GM23248 (cell line): Measurements from ENCODE around the gene ERCC8. TPM values are rescaled to one million over a fixed set of nuclear protein-coding genes. Genes with fewer than 3 reads are reported as not detected.

ENCODE experiments used
- DNase-seq: peaks from one replicate; pipeline ENCODE4 v3.0.0-alpha.2; 2015
- H2AFZ ChIP-seq: fragments of 200-600 bp; sonication (generic); 2 replicates; pipeline ENCODE4 v1.6.1; 2016; ENCODE audit warnings: antibody characterized with exemption
- H3F3A ChIP-seq: fragments of 200-600 bp; sonication (generic); 2 replicates; pipeline ENCODE4 v1.6.1; 2016; ENCODE audit warnings: mild to moderate bottlenecking, antibody characterized with exemption, mixed run types; ENCODE audit not compliant: insufficient read depth
- H3K27ac ChIP-seq: fragments of 200-600 bp; sonication (generic); 2 replicates; pipeline ENCODE4 v1.5.1; 2016; ENCODE audit warnings: mild to moderate bottlenecking
- H3K27me3 ChIP-seq: fragments of 200-600 bp; sonication (generic); replicated peaks from 2 replicates; pipeline ENCODE4 v1.6.1; 2016; ENCODE audit warnings: mild to moderate bottlenecking; ENCODE audit not compliant: insufficient read depth
- H3K36me3 ChIP-seq: fragments of 200-600 bp; sonication (generic); 2 replicates; pipeline ENCODE4 v1.6.1; 2016; ENCODE audit warnings: low read depth, mild to moderate bottlenecking
- H3K4me1 ChIP-seq: fragments of 200-600 bp; sonication (generic); 2 replicates; pipeline ENCODE4 v1.6.1; 2016; ENCODE audit warnings: mild to moderate bottlenecking; ENCODE audit not compliant: insufficient read depth
- H3K4me2 ChIP-seq: fragments of 200-600 bp; sonication (generic); one replicate; pipeline ENCODE4 v1.6.1; 2016; ENCODE audit warnings: mild to moderate bottlenecking; ENCODE audit not compliant: unreplicated experiment
- H3K4me3 ChIP-seq: fragments of 200-600 bp; sonication (generic); 2 replicates; pipeline ENCODE4 v1.5.1; 2016; ENCODE audit warnings: mild to moderate bottlenecking
- H3K79me2 ChIP-seq: fragments of 200-600 bp; sonication (generic); 2 replicates; pipeline ENCODE4 v1.6.1; 2016; ENCODE audit warnings: mild to moderate bottlenecking; ENCODE audit not compliant: insufficient read depth
- H3K9ac ChIP-seq: fragments of 200-600 bp; sonication (generic); 2 replicates; pipeline ENCODE4 v1.6.1; 2016; ENCODE audit warnings: mild to moderate bottlenecking
- H3K9me2 ChIP-seq: fragments of 200-600 bp; sonication (generic); 2 replicates; pipeline ENCODE4 v1.6.1; 2016; ENCODE audit warnings: mixed run types, mild to moderate bottlenecking, moderate library complexity; ENCODE audit not compliant: insufficient read depth
- H3K9me3 ChIP-seq: fragments of 200-600 bp; sonication (generic); one replicate; pipeline ENCODE4 v1.6.1; 2017; ENCODE audit warnings: low read depth
- H4K20me1 ChIP-seq: fragments of 200-600 bp; sonication (generic); 2 replicates; pipeline ENCODE4 v1.6.0; 2016; ENCODE audit not compliant: insufficient read depth
- EZH2 ChIP-seq: fragments of 200-600 bp; sonication (generic); IDR thresholded peaks from 2 replicates; pipeline ENCODE4 v1.6.1; 2018; ENCODE audit warnings: antibody characterized with exemption, mild to moderate bottlenecking; ENCODE audit not compliant: insufficient read depth, poor library complexity, severe bottlenecking
- EZH2phosphoT487 ChIP-seq: fragments of 200-600 bp; sonication (generic); IDR thresholded peaks from 2 replicates; pipeline ENCODE4 v1.6.1; 2018; ENCODE audit warnings: antibody characterized with exemption, moderate library complexity, mild to moderate bottlenecking, low read depth; ENCODE audit not compliant: insufficient read depth
- WGBS, 2 experiments: methylation state at CpG; one replicate each; pipeline ENCODE4 v1.1.6; 2015 to 2017; ENCODE audit warnings: low lambda C conversion rate in 2 of 2, low coverage in 1 of 2; ENCODE audit errors: missing lambda C conversion rate in 2 of 2; 5-methylcytosine and 5-hydroxymethylcytosine counted together
- in situ Hi-C: fragments of 300-500 bp; cut with MboI; formaldehyde crosslinking; loops from 2 replicates; pipeline ENCODE4 v1.15.0; 2020
- polyA plus RNA-seq: library from polyadenylated mRNA; unstranded; fragments of >200 nt; fragmentation: Nextera tagmentation; extraction: Ambion mirVana; gene quantifications from 2 replicates; pipeline ENCODE4 v1.2.1, GENCODE V29; 2016
- total RNA-seq: library from RNA; depleted of rRNA; stranded (reverse); fragments of >200 nt; shearing (Covaris generic); gene quantifications from 2 replicates; pipeline ENCODE4 v1.2.3, GENCODE V29; 2014

The ERCC8 gene
- total and polyA plus RNA-seq, 2 experiments from 2014 or later, result 12.7 to 15.5 TPM

- Histone ChIP-seq H4K20me1 (no peaks in the 10 kb centered on the region), H3K36me3 (no peaks in the 10 kb centered on the region), H2AFZ (peak overlapping the region; percentile 75), H3F3A (no peaks in the 10 kb centered on the region), H3K27ac (no peak overlapping the region), H3K4me1 (no peaks in the 10 kb centered on the region), H3K9me3 (no peaks in the 10 kb centered on the region), H3K9ac (no peak overlapping the region), H3K79me2 (no peaks in the 10 kb centered on the region), H3K4me2 (peak overlapping the region; percentile 54), H3K4me3 (peak overlapping the region; percentile 73), H3K9me2 (no peaks in the 10 kb centered on the region), H3K27me3 (peaks cover 63% of the 10 kb centered on the region)
- TF ChIP-seq EZH2phosphoT487 (0 out of 2 replicates have a peak, but pooled peaks have one; percentile 13), EZH2 (peak; percentile 78)
- 1 to 2% methylated on average over 26 of the region's 26 CpGs for WGBS, 2 experiments
- in situ Hi-C loops, result no loop called here
- DNase-seq, result peak; percentile 10
These were observed 101.9 kb downstream of the ERCC8 start for GRCh38 chr5:60842871-60843385.

- Histone ChIP-seq H3K4me1 (no peaks in the 10 kb centered on the region), H3K27ac (no peak overlapping the region), H3F3A (no peaks in the 10 kb centered on the region), H3K4me2 (no peak overlapping the region), H2AFZ (no peak overlapping the region), H3K36me3 (no peaks in the 10 kb centered on the region), H3K9me3 (no peaks in the 10 kb centered on the region), H3K27me3 (peaks cover 57% of the 10 kb centered on the region), H3K9ac (no peak overlapping the region), H3K79me2 (no peaks in the 10 kb centered on the region), H3K4me3 (no peak overlapping the region), H4K20me1 (no peaks in the 10 kb centered on the region), H3K9me2 (no peaks in the 10 kb centered on the region)
- DNase-seq, result no peak
- in situ Hi-C loops, result no loop called here
- WGBS, 2 experiments, result 52 to 55% methylated on average over 2 of the region's 2 CpGs
- TF ChIP-seq EZH2, result no peak
These were observed 103.5 kb downstream of the ERCC8 start for GRCh38 chr5:60841361-60841760.

- Histone ChIP-seq H4K20me1 (no peaks in the 10 kb centered on the region), H3F3A (no peaks in the 10 kb centered on the region), H3K36me3 (no peaks in the 10 kb centered on the region), H3K9ac (no peak overlapping the region), H3K79me2 (no peaks in the 10 kb centered on the region), H2AFZ (no peak overlapping the region), H3K4me1 (no peaks in the 10 kb centered on the region), H3K4me3 (no peak overlapping the region), H3K9me2 (no peaks in the 10 kb centered on the region), H3K27ac (no peak overlapping the region), H3K4me2 (no peak overlapping the region), H3K27me3 (peaks cover 21% of the 10 kb centered on the region), H3K9me3 (no peaks in the 10 kb centered on the region)
- in situ Hi-C loops, result no loop called here
- TF ChIP-seq EZH2phosphoT487 (no peak), EZH2 (no peak)
- DNase-seq, result no peak
- WGBS, 2 experiments, result 10 to 23% methylated on average over 3 of the region's 3 CpGs
These were observed 108.7 kb downstream of the ERCC8 start for GRCh38 chr5:60836131-60836530.

- H3K27ac ChIP-seq, result no peak overlapping the region
- 58 to 69% methylated on average over 5 of the region's 5 CpGs for WGBS, 2 experiments
These were observed 109.3 kb downstream of the ERCC8 start for GRCh38 chr5:60835554-60835953.

GRCh38 chr5:60833520-60833919, 111.3 kb downstream of the ERCC8 start:
- Histone ChIP-seq H3K4me1 (no peaks in the 10 kb centered on the region), H2AFZ (no peak overlapping the region), H3K79me2 (no peaks in the 10 kb centered on the region), H3K4me3 (no peak overlapping the region), H3K27ac (no peak overlapping the region), H3K36me3 (no peaks in the 10 kb centered on the region), H3K9ac (no peak overlapping the region), H3K4me2 (no peak overlapping the region), H4K20me1 (no peaks in the 10 kb centered on the region), H3K27me3 (peaks cover 14% of the 10 kb centered on the region), H3K9me3 (no peaks in the 10 kb centered on the region), H3F3A (no peaks in the 10 kb centered on the region), H3K9me2 (no peaks in the 10 kb centered on the region)
- in situ Hi-C loops, result no loop called here
- DNase-seq, result no peak
- TF ChIP-seq EZH2phosphoT487 (no peak), EZH2 (no peak)

More at GRCh38 chr5:60835554-60835953, 109.3 kb downstream of the ERCC8 start:
- no peaks in the 10 kb centered on the region for H3K36me3 ChIP-seq
- H3K79me2 ChIP-seq, result no peaks in the 10 kb centered on the region
- H3K27me3 ChIP-seq, result peaks cover 17% of the 10 kb centered on the region
- H3F3A ChIP-seq, result no peaks in the 10 kb centered on the region
- no peaks in the 10 kb centered on the region for H3K9me2 ChIP-seq
- no peaks in the 10 kb centered on the region for H4K20me1 ChIP-seq
- in situ Hi-C loops, result no loop called here
- DNase-seq, result no peak
- H3K9ac ChIP-seq, result no peak overlapping the region
- no peaks in the 10 kb centered on the region for H3K4me1 ChIP-seq
- no peak overlapping the region for H3K4me3 ChIP-seq
- H2AFZ ChIP-seq, result no peak overlapping the region
- H3K4me2 ChIP-seq, result no peak overlapping the region
- TF ChIP-seq EZH2 (no peak), EZH2phosphoT487 (no peak)
- no peaks in the 10 kb centered on the region for H3K9me3 ChIP-seq
